ENCODE data around the gene ALOX5AP. TPM values are rescaled to one million over a fixed set of nuclear protein-coding genes. Genes with fewer than 3 reads are reported as not detected.
A peak's percentile ranks its signal among the peaks of the same experiment; 100 is the strongest.

ALOX5AP gene
- total and polyA plus RNA-seq, 10 of the 15 experiments (the other 5 are each of a cell fraction or from before 2014, with no cell fraction given): 45.9 to 426 (median 109) TPM

DNA sequence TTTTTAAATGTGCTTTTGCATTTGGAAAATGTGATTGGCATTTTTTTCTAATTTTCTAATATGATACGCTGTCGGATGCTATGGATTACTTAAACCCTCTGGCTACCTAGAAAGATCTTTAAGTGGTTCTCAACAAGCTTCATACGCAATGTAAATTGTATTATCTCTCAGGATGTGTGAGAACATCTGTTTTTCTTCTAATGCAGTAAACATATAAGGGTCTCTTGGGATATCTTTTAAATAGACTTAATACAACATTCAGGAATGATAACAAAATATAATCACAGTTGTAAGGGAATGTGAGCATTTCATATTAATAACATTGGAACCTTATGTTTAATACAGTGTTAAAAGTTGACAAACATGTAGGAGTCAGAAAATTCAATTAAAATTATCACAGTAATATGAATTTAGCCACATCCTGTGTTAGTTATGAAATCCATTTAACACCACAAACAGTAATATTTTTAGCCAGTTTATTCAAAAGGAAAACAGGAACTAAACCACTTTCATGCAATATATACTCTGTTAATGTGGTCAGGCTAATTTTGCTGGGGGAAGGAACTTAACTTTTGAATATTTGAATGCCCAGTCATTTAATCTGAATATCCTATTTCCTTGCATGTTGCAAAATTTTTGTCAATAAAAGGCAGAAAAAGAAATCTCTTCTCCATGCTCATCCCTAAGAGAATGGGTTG is 15.0 kb upstream of the ALOX5AP start (continued):
- TF ChIP-seq, protein P1, sequence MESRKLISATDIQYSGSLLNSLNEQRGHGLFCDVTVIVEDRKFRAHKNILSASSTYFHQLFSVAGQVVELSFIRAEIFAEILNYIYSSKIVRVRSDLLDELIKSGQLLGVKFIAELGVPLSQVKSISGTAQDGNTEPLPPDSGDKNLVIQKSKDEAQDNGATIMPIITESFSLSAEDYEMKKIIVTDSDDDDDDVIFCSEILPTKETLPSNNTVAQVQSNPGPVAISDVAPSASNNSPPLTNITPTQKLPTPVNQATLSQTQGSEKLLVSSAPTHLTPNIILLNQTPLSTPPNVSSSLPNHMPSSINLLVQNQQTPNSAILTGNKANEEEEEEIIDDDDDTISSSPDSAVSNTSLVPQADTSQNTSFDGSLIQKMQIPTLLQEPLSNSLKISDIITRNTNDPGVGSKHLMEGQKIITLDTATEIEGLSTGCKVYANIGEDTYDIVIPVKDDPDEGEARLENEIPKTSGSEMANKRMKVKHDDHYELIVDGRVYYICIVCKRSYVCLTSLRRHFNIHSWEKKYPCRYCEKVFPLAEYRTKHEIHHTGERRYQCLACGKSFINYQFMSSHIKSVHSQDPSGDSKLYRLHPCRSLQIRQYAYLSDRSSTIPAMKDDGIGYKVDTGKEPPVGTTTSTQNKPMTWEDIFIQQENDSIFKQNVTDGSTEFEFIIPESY (IDR thresholded peaks at IDR 0.05): peak; percentile 22; the same call in 1 of the 2 replicates
- TF ChIP-seq, protein P2, sequence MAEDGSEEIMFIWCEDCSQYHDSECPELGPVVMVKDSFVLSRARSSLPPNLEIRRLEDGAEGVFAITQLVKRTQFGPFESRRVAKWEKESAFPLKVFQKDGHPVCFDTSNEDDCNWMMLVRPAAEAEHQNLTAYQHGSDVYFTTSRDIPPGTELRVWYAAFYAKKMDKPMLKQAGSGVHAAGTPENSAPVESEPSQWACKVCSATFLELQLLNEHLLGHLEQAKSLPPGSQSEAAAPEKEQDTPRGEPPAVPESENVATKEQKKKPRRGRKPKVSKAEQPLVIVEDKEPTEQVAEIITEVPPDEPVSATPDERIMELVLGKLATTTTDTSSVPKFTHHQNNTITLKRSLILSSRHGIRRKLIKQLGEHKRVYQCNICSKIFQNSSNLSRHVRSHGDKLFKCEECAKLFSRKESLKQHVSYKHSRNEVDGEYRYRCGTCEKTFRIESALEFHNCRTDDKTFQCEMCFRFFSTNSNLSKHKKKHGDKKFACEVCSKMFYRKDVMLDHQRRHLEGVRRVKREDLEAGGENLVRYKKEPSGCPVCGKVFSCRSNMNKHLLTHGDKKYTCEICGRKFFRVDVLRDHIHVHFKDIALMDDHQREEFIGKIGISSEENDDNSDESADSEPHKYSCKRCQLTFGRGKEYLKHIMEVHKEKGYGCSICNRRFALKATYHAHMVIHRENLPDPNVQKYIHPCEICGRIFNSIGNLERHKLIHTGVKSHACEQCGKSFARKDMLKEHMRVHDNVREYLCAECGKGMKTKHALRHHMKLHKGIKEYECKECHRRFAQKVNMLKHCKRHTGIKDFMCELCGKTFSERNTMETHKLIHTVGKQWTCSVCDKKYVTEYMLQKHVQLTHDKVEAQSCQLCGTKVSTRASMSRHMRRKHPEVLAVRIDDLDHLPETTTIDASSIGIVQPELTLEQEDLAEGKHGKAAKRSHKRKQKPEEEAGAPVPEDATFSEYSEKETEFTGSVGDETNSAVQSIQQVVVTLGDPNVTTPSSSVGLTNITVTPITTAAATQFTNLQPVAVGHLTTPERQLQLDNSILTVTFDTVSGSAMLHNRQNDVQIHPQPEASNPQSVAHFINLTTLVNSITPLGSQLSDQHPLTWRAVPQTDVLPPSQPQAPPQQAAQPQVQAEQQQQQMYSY (CRISPR knock-in tag; IDR thresholded peaks at IDR 0.05): no peak
- TF ChIP-seq SPI1 (IDR thresholded peaks at IDR 0.05; ENCODE audit: borderline replicate concordance, insufficient read depth, low read depth, low read length) (no peak), CEBPB (IDR thresholded peaks at IDR 0.05; ENCODE audit: borderline replicate concordance in 1 of 2, low read depth in 2 of 2, low read length in 2 of 2) (peak in 1 of 2 experiments; percentile 87; a peak in 1 of 4 replicates), HDAC6 (IDR thresholded peaks at IDR 0.05; ENCODE audit: unreplicated experiment) (no peak), CBFB (IDR thresholded peaks at IDR 0.05; ENCODE audit: low read depth) (peak; percentile 81), JUNB (IDR thresholded peaks at IDR 0.05) (peak; percentile 94), BCL11A (IDR thresholded peaks at IDR 0.05; ENCODE audit: low read depth, low read length) (peak; percentile 93), EED (IDR thresholded peaks at IDR 0.05; ENCODE audit: low read depth) (no peak), EP300 (IDR thresholded peaks at IDR 0.05; ENCODE audit: borderline replicate concordance in 1 of 2, control insufficient read depth in 1 of 2, low read depth in 2 of 2, low read length in 2 of 2) (peak; percentile 86 to 89), ZNF274 (IDR thresholded peaks at IDR 0.05; ENCODE audit: insufficient read depth, insufficient read length) (no peak), NR2F1 (conservative IDR thresholded peaks at IDR 0.05) (peak; percentile 84), IKZF1 (conservative IDR thresholded peaks at IDR 0.05) (peak; percentile 89), POLR2AphosphoS2 (IDR thresholded peaks at IDR 0.05; ENCODE audit: low read depth, low read length) (no peak), KAT2A (conservative IDR thresholded peaks at IDR 0.05; ENCODE audit: control insufficient read depth, low read depth, low read length) (no peak), RCOR1 (conservative IDR thresholded peaks at IDR 0.05; ENCODE audit: low read depth, low read length) (0 out of 2 replicates have a peak, but pooled peaks have one; percentile 82), ZSCAN29 (IDR thresholded peaks at IDR 0.05) (0 out of 2 replicates have a peak, but pooled peaks have one; percentile 12), HDGF (IDR thresholded peaks at IDR 0.05) (no peak), TCF3 (IDR thresholded peaks at IDR 0.05; ENCODE audit: borderline replicate concordance, insufficient read depth, low read depth, low read length) (0 out of 2 replicates have a peak, but pooled peaks have one; percentile 16), SRF (IDR thresholded peaks at IDR 0.05; ENCODE audit: low read depth in 2 of 2, low read length in 2 of 2) (no peak), ASH2L (IDR thresholded peaks at IDR 0.05; ENCODE audit: borderline replicate concordance, low read depth) (no peak), NFIC (IDR thresholded peaks at IDR 0.05; ENCODE audit: low read depth, low read length) (peak; percentile 98), NBN (IDR thresholded peaks at IDR 0.05) (peak; percentile 66; the same call in 1 of the 2 replicates), TCF7 (IDR thresholded peaks at IDR 0.05; ENCODE audit: borderline replicate concordance) (0 out of 2 replicates have a peak, but pooled peaks have one; percentile 30), CREB1 (IDR thresholded peaks at IDR 0.05; ENCODE audit: low read depth) (peak; percentile 40; the same call in 1 of the 2 replicates)

Measured in GM12878 (cell line).